ENCODE results near the gene SH3TC2. TPM values are rescaled to one million over a fixed set of nuclear protein-coding genes. Genes with fewer than 3 reads are reported as not detected.

SH3TC2 gene
- 7.8 and 7.9 TPM in 2 replicates for total RNA-seq (2012; rRNA removed)
- 3.3 and 3.4 TPM in 2 replicates for polyA plus RNA-seq (2012; rRNA removed)
- 1.2 and 1.4 TPM in 2 replicates for polyA plus RNA-seq (2012; cell fraction: cytosol; rRNA removed)
- polyA plus RNA-seq (2012; cell fraction: nucleus; rRNA removed; ENCODE audit: low replicate concordance), result 6.8 and 7.3 TPM in 2 replicates
- Bru-seq, nascent RNA, result percentile 39 among the genes with signal in this experiment
- percentile 31 among the genes with signal in this experiment for BruChase-seq, experiment 1, labeled RNA remaining after a 6-hour chase
- percentile 31 among the genes with signal in this experiment for BruChase-seq, experiment 2, labeled RNA remaining after a 2-hour chase
- long read RNA-seq, partial matches to known transcripts, result 1 of 3 reads
- long read RNA-seq, other reads (novel, unspliced or antisense), result 2 of 3 reads

DNA sequence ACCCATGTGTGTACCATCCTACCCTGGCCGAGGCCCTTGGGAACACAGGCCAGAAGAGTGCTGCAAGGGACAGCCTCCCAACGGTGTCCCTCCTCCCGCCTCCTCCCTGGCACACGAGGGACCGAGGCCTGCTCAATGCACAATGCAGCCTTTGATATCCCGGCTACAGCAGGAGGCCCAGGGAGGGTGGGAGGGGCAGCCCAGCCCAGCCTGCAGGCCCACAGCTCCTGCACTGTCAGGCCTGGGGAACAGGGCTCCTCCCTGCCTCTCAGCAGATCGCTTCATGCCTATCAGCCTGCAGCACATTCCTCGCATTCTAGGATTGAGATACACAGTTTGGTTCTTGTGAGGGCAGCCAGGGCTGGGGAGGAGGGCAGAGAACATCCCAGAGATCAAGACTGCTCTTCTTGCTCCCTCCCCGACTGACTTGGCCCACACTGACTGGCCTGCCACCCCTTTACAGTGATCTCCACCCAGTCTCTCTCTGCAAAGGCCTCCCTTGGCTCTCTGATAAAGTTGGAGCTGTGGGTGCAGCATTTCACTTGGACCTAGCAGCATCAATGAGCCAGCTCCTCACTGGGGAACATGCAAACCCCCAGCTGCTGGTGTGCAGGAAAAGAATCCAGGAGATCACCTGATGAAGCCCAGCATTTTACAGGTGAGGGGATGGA, at the start of gene SH3TC2:
Gene SH3TC2, minus strand, starts transcription at position 46 of the 671 bp plus-strand sequence. Its CDS starts 40 bp downstream, at position 6.
- H3K4me1 ChIP-seq (ENCODE audit: control insufficient read depth, insufficient read depth, low read length), result peaks cover 24% of the 10 kb centered on the region
- H4K5ac ChIP-seq (ENCODE audit: low read depth, low read length), result peak within 1 kb of the TSS; percentile 62
- peak within 1 kb of the TSS; percentile 79 to 92 for H4K8ac ChIP-seq (ENCODE audit: low read depth in 2 of 2, low read length in 2 of 2)
- peak within 1 kb of the TSS; percentile 90 for H3K14ac ChIP-seq (replicated peaks; ENCODE audit: low read depth, low read length)
- POLR2A ChIA-PET (ENCODE audit: unreplicated experiment), result no interaction called here
- H3K27ac ChIP-seq (ENCODE audit: insufficient read depth, low read length), result peak within 1 kb of the TSS; percentile 77
- CTCF ChIA-PET, result interaction anchor here (0.9 kb wide), 1 partner anchor 13 kb away, joined by 7 read pairs; no protein-coding TSS in a partner anchor
- DNase-seq (peak; percentile 61), ATAC-seq (ENCODE audit: low read depth) (peak; percentile 95)
- BruUV-seq (replicated peaks), result no TSS peak
- peaks cover 14% of the 10 kb centered on the region for H3K9me1 ChIP-seq (ENCODE audit: insufficient read depth, low read length)
- H2AK9ac ChIP-seq (replicated peaks; ENCODE audit: low read depth, low read length, poor library complexity), result peak within 1 kb of the TSS; percentile 93
- no peaks in the 10 kb centered on the region for H3K36me3 ChIP-seq (ENCODE audit: control insufficient read depth, insufficient read depth, low read length)
- no peak within 1 kb of the TSS for H3K4me3 ChIP-seq (ENCODE audit: insufficient read depth, low read depth, low read length)
- H2BK15ac ChIP-seq (ENCODE audit: low read depth, low read length), result peak within 1 kb of the TSS; percentile 93; the same call in 2 of the 3 replicates
- peak within 1 kb of the TSS; percentile 87 for H3K56ac ChIP-seq (ENCODE audit: extremely low read depth, insufficient read depth, low read length)
- peak within 1 kb of the TSS; percentile 88 for H2AFZ ChIP-seq (replicated peaks; ENCODE audit: low read length, poor library complexity)
- H4K91ac ChIP-seq (ENCODE audit: insufficient read depth, low read depth, low read length), result peak within 1 kb of the TSS; percentile 90
- H2AK5ac ChIP-seq (ENCODE audit: low read depth, low read length), result peak within 1 kb of the TSS; percentile 92
- H2BK20ac ChIP-seq (ENCODE audit: low read depth, low read length), result peak within 1 kb of the TSS; percentile 89
- H3K4ac ChIP-seq (ENCODE audit: low read depth, low read length), result peak within 1 kb of the TSS; percentile 92
- peaks cover 8 to 19% of the 10 kb centered on the region in 2 experiments for H3K79me1 ChIP-seq (ENCODE audit: low read depth in 1 of 2, low read length in 2 of 2)
- H3K18ac ChIP-seq (ENCODE audit: low read depth, low read length), result peak within 1 kb of the TSS; percentile 64
- H2BK120ac ChIP-seq (ENCODE audit: low read depth, low read length), result peak within 1 kb of the TSS; percentile 94
- dilution Hi-C loops (cut with HindIII; ENCODE audit: low sequenced_read_pairs, unreplicated experiment), result no loop called here
- H3K27me3 ChIP-seq (ENCODE audit: control insufficient read depth, insufficient read depth, low read length), result no peaks in the 10 kb centered on the region
- TF ChIP-seq RFX5 (IDR thresholded peaks at IDR 0.05; ENCODE audit: low read depth, low read length), result no peak
- TF ChIP-seq RAD21 (IDR thresholded peaks at IDR 0.05; ENCODE audit: low read length), result no peak
- TF ChIP-seq, protein P1, sequence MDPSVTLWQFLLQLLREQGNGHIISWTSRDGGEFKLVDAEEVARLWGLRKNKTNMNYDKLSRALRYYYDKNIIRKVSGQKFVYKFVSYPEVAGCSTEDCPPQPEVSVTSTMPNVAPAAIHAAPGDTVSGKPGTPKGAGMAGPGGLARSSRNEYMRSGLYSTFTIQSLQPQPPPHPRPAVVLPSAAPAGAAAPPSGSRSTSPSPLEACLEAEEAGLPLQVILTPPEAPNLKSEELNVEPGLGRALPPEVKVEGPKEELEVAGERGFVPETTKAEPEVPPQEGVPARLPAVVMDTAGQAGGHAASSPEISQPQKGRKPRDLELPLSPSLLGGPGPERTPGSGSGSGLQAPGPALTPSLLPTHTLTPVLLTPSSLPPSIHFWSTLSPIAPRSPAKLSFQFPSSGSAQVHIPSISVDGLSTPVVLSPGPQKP (IDR thresholded peaks at IDR 0.05; ENCODE audit: borderline replicate concordance, low read depth, low read length), result no peak
- no peak for TF ChIP-seq CHD1 (IDR thresholded peaks at IDR 0.05; ENCODE audit: low read depth, low read length)
- no peak for TF ChIP-seq MAZ (IDR thresholded peaks at IDR 0.05; ENCODE audit: borderline replicate concordance, low read depth, low read length)
- no peak for TF ChIP-seq NFE2L2 (IDR thresholded peaks at IDR 0.05; ENCODE audit: low read depth, low read length)
- no peak for TF ChIP-seq MAFK (IDR thresholded peaks at IDR 0.05; ENCODE audit: low read depth, low read length)
- peak within 1 kb of the TSS; percentile 84 for H3K23ac ChIP-seq (ENCODE audit: low read depth, low read length)
- H3K9ac ChIP-seq (ENCODE audit: low read depth, low read length), result peak within 1 kb of the TSS; percentile 45
- in situ Hi-C loops (cut with MboI; ENCODE audit: low sequenced_read_pairs), result no loop called here
- H4K20me1 ChIP-seq (ENCODE audit: insufficient read depth, low read length), result no peaks in the 10 kb centered on the region
- peak within 1 kb of the TSS; percentile 23; the same call in 1 of the 2 replicates for H3K4me2 ChIP-seq (ENCODE audit: low read depth, low read length)
- intact Hi-C loops (cut with micrococcal nuclease), result loop anchor here (5.0 kb wide), 2 partner anchors 49 to 164 kb away; no protein-coding TSS in a partner anchor
- no peaks in the 10 kb centered on the region for H3K9me3 ChIP-seq (ENCODE audit: control insufficient read depth, insufficient read depth, low read length)
- WGBS, 2 experiments (ENCODE audit: extremely low coverage in 2 of 2, insufficient read length in 1 of 2), result 65% methylated on average over 2 of the region's 9 CpGs; no CpG with 5 or more reads in 1 of the 2 experiments
- H2BK5ac ChIP-seq (ENCODE audit: low read depth, low read length, poor library complexity, severe bottlenecking), result peak within 1 kb of the TSS; percentile 93

Measured in IMR-90 (cell line).